Non-pigmented ciliary epithelial cell (primary cell): ENCODE measurements around the gene ANKRD33.

Source experiments
- DNase-seq: peaks from one replicate; pipeline ENCODE4 v3.0.0-alpha.2; 2010; ENCODE audit warnings: low read depth

The ANKRD33 gene

DNA sequence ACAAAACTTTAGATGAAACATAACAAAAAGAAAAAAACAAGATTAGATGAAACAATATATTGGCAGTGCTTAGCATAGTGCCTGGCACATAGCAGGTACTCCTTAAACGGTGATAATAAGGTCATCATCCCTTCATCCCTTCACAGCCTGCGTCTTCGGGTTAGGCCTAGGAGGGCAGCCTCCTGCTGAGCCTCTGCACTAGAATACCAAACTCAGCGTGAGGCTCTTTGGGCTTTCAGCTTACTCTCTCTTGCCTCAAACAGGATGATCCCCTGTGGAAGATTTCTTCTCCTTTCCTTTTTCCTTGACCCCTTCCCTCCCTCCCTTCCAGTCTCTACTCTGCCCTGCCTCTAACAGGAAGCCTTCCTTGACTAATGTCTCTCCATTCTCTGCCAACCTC, 25.0 kb upstream of the ANKRD33 start:
- DNase-seq, result no peak

DNA sequence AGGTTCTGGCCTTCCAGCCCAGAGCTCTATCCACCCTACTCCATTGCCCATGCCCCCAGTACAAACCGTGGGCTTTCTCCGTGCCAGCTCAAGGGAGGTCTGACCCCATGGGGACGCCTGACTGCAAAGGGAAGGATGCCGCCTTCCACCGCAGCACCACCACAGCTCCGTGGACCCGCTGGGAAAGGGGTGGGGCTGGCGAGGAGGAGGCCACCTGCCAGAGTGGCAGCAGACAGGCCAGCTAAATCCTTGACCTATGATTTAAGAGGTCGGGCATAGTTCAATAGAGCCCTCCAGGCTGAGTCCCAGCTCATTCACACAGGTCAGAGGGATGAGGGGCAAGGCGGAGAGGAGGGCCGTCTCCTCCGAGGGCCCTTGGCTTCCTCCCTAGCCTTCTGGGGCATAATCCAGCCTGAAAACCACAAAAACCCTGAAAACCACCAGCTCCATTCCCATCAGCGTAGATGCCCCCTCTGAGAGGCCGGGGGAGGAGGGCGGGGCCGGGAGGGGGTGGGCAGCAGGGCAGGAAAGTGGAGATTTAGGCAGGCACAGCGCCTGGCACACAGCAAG, 24.5 kb upstream of the ANKRD33 start:
- DNase-seq, result no peak

DNA sequence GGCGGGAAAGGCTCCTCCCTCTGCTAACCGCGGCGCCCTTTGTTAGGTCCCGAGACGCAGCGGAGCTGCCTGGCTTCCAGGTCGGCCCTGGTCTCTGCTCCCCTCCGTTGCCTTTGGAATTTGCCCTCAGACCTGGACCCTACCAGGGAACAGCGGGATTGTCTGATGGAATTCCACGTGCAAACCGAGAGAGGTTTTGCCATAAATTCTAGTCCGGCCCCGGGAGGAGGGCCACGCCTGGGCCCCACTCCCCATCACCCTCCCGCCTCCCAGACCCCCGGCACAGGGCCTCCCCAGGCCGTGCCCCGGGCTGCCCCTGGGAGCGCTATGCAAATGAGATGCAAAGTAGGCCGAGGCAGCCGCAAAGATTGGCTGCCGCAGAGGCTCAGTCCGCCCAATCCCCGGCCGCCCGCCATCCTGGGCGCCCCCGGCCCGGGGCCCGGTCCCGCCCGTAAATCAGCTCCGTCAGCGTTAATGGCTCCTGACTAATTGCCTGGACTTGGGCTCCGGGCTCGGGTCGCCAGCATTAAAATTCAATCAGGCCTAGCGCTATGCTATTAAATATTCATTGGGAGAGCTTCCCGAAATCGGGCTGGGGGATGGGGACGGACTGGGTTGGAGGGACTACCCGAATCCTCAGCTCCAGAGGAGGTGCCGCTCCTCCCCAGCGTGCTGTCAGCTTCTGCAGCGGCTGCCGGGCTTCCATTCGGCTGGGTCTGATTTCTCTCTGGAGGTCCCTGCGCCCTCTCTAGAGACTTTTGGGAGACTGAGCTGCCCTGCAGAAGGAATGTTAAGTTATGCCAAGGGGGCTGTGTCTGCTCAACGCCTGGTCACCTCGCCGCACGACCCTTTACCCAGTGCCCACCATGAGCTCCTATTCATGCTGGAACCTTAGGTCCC, 23.7 kb upstream of the ANKRD33 start:
- no peak for DNase-seq

DNA sequence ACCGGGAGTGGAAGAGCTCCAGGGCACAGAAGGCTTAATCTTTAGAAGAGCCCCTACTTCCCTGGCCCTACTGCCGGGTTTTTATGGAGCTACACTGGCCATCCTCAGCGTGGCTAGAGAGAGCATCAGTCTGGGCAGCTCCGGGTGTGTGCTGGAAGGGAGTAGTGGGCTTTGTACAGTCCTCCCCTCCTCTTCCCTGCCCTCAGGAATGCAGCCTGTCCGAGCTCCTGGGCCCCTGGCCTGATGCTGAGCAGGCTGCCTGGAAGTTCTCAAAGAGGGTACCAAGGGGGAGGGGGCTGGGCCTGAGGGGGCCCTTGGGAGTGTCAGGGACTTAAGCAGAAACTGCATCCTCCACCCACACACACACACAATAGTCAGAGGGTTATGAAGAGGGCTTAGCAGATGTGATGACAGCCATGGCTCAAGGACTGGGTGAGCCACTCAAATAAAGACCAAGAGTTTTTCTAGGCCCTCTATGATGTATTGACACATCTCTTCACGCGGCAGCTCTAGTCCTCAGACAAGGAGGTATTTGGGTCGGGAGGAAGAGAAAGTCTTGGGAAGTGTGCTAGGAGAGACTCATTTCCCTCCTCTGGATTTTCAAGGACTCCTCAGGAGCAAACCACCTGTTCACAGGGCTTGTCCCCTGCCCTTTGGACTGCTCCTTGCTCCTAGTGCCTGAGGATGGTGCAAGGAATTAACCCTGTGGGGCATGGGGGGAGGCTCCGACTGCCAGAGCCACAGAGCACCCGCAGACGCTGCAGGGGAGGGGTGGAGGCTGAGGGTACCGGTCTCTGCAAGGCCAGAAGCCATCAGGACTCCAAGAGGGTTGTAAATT, 22.9 kb upstream of the ANKRD33 start:
- DNase-seq, result no peak

DNA sequence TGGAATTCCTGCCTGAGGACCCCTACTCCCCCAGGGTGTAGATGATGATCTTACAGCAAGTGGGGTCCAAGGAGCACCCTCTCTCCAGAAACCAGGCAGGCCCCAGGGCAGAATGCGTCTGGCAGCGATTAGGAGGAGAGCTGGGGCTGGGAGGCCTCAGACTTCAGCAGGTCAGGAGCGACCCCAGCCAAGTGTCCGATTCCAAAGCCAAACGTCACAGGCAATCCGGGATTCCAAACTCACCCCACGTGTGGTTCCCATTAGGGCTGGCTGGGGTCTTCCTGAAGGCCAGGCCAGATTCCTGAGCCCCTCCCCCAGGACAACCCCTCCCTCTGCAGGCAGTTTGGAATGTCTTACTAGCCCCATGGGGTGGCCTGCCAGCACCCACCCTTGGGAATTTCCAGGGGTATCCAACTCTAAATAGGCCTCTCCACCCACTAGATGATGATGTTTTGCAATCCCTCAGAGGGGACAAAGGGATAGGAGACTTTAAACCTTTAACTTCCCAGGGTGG, 22.1 kb upstream of the ANKRD33 start:
- DNase-seq, result no peak

DNA sequence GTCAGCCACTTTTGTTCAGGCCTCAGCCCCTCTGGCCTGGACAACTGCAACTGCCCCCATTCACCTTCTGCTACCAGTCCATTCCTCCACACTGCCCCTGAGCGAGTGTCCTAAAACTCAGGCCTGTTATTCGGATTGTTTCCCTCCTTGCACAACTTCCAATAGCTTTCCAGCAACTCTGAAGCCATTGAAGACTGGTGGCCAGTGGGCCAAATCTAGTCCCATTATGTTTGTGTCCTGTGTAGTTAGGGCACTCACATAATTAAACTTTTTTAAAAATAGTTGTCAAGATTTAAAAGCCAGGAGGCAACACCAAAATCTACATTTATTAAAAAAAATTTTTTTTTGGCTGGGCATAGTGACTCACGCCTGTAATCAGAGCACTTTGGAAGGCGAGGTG, 21.6 kb upstream of the ANKRD33 start:
- DNase-seq, result no peak

DNA sequence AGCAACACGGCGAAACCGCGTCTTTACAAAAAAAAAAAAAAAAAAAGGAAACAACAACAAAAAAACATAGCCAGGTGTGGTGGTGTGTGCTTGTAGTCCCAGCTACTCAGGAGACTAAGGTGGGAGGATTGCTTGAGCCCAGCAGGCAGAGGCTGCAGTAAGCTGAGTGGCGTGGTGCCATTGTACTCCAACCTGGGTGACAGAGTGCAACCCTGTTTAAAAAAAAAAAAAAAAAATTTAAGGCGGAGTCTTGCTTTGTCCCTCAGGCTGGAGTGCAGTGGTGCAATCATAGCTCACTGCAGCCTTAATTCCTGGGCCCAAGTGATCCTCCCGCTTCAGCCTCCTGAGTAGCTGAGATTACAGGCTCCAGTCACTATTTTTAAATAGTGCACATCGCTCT, 21.1 kb upstream of the ANKRD33 start:
- DNase-seq, result no peak

DNA sequence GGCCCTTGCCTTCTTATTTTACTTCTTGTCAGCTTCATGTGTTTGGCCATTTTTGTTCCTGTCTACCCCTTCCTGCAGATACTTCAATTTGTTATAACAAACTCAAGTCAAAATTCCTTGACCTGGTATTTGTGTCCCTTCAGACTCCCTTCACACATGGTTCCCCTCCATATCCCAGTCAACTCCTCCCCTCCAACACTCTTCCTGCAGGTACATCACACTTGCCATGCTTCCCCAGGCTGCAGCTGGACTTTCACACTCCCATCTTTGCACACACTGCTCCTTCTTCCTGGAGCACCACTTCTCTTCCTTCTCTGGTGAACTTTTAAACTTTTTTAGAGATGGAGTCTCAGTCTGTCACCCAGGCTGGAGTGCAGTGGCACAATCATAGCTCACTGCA, 20.5 kb upstream of the ANKRD33 start:
- no peak for DNase-seq

DNA sequence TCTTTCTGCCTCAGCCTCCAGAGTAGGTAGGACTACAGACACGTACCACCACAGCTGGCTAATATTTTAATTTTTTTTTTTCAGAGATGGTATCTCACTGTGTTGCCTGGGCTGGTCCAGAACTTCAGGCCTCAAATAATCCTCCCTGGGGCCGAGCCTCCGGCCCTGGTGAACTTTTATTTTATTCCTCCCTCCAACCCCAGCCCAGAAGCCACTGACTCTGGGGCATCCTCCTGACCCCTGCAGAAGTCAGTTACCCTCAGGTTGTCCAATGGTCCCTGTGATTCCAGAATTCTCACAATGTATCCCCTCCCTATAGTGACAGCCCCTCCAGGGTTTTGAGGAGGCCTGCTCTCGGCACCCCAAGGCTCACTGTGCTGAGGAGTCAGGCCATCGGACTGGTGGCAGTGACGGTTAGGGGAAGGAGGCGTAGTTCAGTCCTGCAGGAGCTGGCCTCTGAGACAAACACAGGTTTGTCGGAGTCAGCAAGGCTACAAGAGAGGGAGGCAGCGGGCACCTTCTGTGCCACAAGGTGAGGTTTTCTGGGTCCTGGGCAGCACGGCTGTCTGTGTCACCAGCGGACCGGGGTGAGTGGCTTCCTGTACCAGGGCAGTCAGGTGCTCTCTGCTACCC, 20.0 kb upstream of the ANKRD33 start:
- DNase-seq, result no peak

DNA sequence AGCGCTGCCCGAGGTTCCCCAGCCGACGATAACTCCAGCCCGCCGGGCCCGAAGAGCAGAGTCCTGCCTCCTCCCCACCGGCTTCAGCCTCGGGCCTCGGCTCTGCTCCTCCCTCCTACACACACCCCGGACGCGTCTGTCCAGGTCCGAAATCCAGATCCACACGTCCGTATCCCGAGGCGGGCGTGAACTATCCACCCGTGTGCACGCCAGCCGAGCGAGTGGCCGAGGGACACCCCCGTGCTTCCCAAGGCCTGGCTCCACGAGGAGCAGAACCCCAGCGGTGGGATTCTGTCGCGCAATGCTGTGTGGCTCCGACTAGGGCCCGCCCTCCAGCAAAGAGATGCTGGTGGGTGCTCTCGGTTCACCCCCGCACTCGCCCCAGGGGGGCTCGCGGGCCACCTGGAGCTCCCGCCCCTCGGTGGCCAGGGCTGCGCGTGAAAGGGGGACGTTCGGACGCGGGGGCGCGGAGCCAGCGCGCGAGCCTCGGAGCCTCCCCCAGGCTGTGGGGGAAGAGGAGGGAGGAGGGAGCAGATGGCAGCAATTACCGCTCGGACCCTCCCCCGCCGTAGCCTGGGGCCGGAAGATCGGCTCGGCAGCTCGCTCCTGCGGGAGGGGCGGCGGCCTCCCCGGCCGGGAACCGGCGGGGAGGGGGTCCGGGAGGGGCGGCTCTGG, 18.9 kb upstream of the ANKRD33 start:
- no peak for DNase-seq

DNA sequence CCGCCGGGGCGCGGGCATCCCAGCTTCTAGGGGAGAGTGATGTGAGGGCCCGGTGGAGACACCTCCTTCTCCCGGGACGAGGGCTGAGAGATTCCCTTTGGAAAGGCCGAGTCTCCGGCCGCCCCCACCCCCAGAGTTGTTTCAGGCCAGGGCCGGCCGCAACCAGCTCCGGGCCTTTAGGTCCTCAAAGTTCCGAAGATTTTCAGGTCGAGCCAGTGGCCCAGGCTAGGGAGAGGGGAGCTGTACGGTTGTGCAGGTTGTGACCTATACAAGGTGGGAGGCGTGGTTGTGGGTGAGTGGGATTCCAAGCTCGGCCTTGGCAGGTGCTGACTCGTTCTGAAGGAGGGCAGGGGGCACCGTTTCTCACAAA, 18.4 kb upstream of the ANKRD33 start:
- DNase-seq, result no peak

DNA sequence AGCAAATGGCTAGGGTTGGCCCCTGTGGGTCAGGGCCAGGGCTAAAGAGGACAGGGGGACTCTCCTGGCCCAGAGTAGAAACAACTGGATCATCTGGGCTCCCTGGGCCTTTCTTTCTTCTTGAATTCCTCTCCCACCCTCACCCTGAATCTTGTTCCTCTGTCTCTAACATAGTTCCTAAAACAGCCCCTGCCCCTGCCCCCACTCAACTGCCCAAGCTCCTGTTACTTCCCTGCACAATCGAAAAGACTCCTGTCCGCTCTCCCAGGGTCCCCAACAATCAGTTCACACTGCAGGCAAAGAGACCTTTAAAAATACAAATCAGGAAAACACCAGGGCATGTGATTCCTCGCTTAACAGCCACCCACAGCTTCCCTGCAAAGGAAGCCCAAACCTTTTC, 18.0 kb upstream of the ANKRD33 start:
- no peak for DNase-seq

DNA sequence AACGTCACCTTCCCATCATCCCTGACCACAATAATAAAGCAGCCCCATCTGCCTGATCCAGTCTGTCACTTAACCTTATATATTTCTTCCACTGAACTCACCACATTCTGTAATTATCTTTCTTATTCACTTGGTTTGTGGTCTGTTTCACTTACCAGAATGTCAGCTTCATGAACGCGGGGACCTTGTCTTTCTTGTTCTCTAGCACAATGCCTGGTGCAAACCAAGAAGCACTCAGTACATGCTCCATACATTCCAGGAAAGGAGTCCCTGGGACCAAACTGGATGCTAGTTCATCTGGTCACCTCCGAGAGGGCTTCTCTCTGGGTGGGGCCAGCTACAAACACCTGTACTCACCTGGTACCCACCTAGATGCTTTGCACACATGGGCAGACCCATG, 17.4 kb upstream of the ANKRD33 start:
- DNase-seq, result no peak

DNA sequence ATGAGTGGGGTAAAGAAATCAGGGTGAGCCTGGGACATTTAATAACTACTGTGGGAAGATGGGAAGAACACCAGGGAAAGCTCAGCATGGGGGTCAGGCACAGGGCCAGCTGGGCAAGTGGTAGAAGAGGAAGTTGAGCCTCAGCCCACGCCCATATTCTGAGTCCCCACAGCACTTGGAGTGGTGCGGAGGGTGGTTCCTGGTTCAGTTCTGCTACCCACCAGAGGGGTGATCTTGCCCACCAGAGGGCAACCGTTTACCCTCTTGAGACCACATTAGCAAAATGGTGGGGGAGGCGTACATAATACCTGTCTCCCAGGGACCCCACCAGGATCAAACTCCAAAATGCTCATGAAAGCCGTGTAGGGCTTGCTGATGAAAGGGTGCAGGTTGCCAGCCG, 16.8 kb upstream of the ANKRD33 start:
- no peak for DNase-seq

DNA sequence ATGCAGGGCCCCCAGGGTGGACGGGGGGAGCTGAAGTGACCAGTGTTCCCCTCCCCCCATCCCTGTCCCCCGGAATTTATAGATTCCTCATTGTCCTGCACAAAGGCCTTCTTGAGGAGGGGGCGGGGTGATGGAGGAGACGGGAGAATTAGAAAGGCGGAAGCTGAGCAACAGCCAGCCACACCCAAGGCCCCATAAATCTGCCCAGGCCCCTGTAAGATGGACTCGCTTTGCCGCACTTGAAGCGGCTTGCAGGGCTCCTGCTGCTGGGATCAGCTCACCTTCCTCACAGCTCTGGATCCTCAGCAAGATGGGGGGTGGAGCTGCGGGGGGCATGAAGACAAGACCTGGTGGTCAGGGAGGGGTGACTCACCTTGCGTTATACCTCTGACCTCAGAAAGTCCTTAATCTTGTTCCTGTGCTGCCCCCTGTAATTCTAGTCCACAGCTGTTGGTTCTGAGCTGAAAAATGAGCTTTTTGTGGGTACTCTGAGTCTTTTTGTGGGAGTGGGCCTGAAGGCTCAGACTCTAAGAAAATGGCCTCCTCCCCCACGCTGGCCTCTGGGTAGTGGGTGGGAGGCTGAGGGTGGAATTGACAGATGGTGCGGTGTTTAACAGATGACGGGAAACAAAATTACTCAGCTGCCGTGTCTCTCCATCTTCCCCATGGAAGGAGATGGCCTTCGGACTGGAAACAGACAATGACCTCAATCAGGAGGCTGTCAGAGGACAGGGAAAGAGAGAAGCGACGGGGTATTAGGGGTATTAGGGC, 15.8 kb upstream of the ANKRD33 start:
- no peak for DNase-seq

DNA sequence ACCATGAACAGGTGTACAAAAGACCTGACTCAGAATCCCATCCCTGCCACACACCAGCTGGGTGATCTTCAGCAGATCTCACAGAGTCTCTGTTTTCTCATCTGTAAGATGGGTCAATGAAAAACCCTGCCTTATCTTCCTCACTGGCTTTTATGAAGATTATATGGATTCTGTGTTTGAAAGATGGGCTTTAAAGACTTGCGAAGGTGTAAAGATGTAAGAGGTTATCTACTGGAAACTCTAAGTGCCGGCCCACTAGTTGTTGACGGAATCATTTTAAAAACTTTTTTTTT, 15.3 kb upstream of the ANKRD33 start:
- no peak for DNase-seq

DNA sequence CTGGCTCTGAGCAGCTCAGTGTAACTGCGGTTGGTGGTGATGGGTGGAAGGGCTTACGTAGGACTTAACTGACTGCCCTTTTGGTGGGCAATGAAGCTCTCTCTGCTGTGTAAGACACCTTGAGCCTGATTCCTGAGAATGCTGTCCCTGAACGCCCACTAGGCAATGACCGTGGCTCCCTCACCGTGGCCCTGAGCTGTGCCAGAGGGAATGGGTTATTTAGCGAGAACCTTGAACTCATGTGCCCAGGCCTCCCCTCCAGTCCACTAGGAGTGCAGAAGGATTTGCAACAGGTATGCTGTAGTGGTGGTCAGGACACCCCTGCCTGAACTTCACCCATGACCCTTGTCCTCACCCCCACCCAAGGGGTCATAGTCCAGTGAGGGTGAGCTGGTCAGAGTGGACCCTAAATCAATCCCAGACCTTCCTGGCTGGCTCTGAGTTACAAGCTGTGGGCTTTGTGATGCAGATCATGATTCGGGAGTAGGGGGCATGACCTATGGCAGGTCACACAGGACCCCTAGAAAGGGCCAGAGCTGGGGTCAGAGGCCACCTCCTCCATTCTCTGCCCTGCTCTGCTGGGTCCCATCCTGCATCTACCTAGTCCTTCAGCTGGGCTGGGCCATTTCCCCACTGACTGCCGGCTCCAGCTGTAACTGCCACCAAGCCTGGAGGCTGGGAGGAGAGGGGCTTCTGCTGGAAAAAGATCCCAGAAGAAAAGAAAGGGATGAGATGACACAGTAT, 14.5 kb upstream of the ANKRD33 start:
- DNase-seq, result no peak

DNA sequence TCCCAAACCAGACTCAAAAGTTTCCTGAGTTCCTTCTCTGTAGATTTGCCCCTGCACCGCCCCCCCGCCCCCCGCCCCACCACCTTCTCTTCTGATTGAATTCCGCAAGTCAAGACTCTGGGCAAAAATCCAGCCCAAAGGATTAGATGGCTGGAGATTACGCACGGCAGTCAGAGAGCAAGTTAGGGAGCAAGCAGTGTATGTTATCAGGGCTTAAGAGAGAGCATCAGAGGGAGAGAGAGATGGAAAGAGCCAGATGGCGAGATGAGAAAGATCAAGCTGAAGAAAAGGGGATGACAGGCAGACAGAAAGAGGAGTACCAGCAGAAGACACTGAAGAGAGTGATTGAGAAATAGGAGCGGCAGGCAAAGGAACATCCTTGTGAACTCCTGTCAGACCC, 13.9 kb upstream of the ANKRD33 start:
- no peak for DNase-seq

DNA sequence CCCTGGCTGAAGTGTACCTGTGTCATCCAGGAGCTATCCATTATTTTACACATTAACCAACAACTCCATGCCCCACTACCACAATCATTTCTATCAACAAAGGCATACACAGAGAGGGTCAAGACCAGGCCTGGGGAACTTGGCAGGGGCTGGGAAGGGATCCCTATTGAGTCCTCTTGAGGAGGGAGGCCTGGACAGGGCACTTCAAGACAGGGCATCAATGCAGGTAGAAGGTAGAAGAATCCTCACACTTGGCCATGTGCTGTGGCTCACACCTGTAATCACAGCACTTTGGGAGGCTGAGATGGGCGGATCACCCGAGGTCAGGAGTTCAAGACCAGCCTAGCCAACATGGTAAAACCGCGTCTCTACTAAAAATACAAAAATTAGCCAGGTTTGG, 13.4 kb upstream of the ANKRD33 start:
- DNase-seq, result no peak

DNA sequence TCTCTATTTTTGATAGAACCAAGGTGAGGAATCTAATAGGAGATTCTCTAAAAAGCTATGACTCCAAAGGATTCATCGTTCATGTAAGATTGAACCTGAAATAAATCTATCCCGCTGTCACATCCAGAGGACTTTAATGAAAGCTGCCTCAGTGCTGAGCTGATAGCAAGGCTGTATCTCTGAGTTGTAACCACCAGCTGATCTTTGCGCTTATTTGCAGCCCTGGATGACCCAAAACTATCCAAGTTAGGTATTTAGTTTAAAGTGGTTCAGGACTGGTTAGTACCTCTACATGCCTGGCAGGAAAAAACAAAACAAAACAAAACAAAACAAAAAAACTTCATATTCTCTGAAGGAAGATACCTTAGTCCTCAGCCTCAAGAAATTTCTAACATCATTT, 8.8 kb upstream of the ANKRD33 start:
- no peak for DNase-seq

DNA sequence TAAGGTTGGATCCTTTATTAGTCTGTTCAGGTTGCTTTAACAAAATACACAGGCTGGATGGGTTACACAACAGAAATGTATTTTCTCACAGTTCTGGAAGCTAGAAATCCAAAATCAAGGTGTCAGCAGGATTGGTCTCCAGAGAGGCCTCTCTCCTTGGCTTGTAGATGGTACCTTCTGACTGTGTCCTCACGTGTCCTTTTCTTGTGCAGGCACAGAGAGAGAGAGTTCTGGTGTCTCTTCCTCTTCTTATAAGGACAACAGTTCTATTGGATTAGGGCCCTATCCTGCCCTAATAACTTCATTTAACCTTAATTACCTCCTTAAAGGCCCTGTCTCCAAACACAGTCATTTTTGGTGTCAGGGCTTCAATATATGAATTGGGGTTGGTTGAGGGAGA, 4.6 kb upstream of the ANKRD33 start:
- DNase-seq, result no peak
